Kidney (tissue), 14 donors: ENCODE measurements around the gene COMMD10. TPM values are rescaled to one million over a fixed set of nuclear protein-coding genes. Genes with fewer than 3 reads are reported as not detected.
A peak's percentile ranks its signal among the peaks of the same experiment; 100 is the strongest.

ENCODE experiments used
- DNase-seq, 5 donors: peaks; one replicate each; pipeline ENCODE4 v3.0.0-alpha.2; 2013 to 2020
- FAIRE-seq: peaks from 2 replicates; lab custom pipeline; 2012; peaks lifted over from hg19 to GRCh38; lab: Jason Lieb, UNC
- H3K27ac ChIP-seq, 2 donors: one replicate each; pipeline ENCODE4 v1.7.0; 2013; ENCODE audit warnings: low read depth in 2 of 2, low read length in 2 of 2, inconsistent platforms in 1 of 2
- H3K27me3 ChIP-seq: one replicate; pipeline ENCODE4 v1.7.1; 2013; ENCODE audit warnings: low read length, inconsistent platforms; ENCODE audit not compliant: control insufficient read depth, insufficient read depth
- H3K36me3 ChIP-seq, 3 donors: one replicate each; pipeline versions ENCODE4 v1.7.0 to v1.7.1; 2013; ENCODE audit warnings: low read length in 3 of 3, control low read depth in 1 of 3, inconsistent platforms in 1 of 3; ENCODE audit not compliant: insufficient read depth in 3 of 3, control insufficient read depth in 2 of 3
- H3K4me1 ChIP-seq, 3 donors: one replicate each; pipeline versions ENCODE4 v1.7.0 to v1.7.1; 2013; ENCODE audit warnings: low read length in 3 of 3, inconsistent platforms in 1 of 3, low read depth in 1 of 3; ENCODE audit not compliant: control insufficient read depth in 2 of 3, insufficient read depth in 2 of 3
- H3K4me3 ChIP-seq, 3 donors: one replicate each; pipeline versions ENCODE4 v1.7.0 to v1.8.1; 2013; ENCODE audit warnings: low read length in 3 of 3, control low read depth in 1 of 3, inconsistent platforms in 1 of 3
- H3K9ac ChIP-seq, 3 donors: one replicate each; pipeline versions ENCODE4 v1.7.0 to v1.7.1; 2013; ENCODE audit warnings: low read length in 3 of 3, control low read depth in 1 of 3, inconsistent platforms in 1 of 3
- H3K9me3 ChIP-seq, 3 donors: one replicate each; pipeline versions ENCODE4 v1.7.0 to v1.7.1; 2013; ENCODE audit warnings: low read length in 3 of 3, control low read depth in 1 of 3, inconsistent platforms in 1 of 3; ENCODE audit not compliant: control insufficient read depth in 2 of 3, insufficient read depth in 1 of 3
- CTCF ChIP-seq: IDR thresholded peaks from 3 replicates; pipeline ENCODE4 v1.5.1; 2012; ENCODE audit warnings: mild to moderate bottlenecking, moderate library complexity, borderline replicate concordance; ENCODE audit not compliant: insufficient read depth; ENCODE audit errors: extremely low read depth
- intact Hi-C: fragments of 100-400 bp; cut with DNase I; formaldehyde crosslinking; loops from one replicate; pipeline ENCODE4 v1.11.1; 2022
- polyA plus RNA-seq: library from polyadenylated mRNA; stranded (reverse); fragments of 350-450 nt; fragmentation: Illumina TruSeq; extraction: RNeasy Lipid Tissue Mini Kit (QIAGEN cat#74804); gene quantifications from one replicate; pipeline ENCODE4 v1.2.3, GENCODE V29; 2014; ENCODE audit warnings: low read depth, low replicate concordance; ENCODE audit not compliant: insufficient read depth
- total RNA-seq: library from RNA; stranded (reverse); fragmentation: NEBNext Ultra II Directional; extraction: Animal tissue kit (Norgen Biotek cat#: 25700); gene quantifications from one replicate; pipeline ENCODE4 v1.2.1, GENCODE V29; 2021
- donor health status: control.
- donor health status: control.
- donor health status: control.
- donor health status: control.
- donor health status: control.
- donor health status: DM: yes; HTN: yes; CAD: no.
- donor health status: Normal renal cell carcinoma (clear cell type).

The COMMD10 gene
- total and polyA plus RNA-seq, 2 donors from 2014 or later: 37.6 to 41.1 TPM

- Histone ChIP-seq H3K4me1 (peaks cover 0 to 8% (median 5%) of the 10 kb centered on the region in 3 donors), H3K9me3 (peaks cover 0 to 15% (median 1%) of the 10 kb centered on the region in 3 donors), H3K36me3 (no peaks in the 10 kb centered on the region), H3K27me3 (no peaks in the 10 kb centered on the region), H3K4me3 (no peak overlapping the region), H3K27ac (no peak overlapping the region), H3K9ac (no peak overlapping the region)
- intact Hi-C loops: no loop called here
- DNase-seq: no peak
- FAIRE-seq: no peak
- no peak for TF ChIP-seq CTCF
These were observed 190.5 kb downstream of the COMMD10 start for GRCh38 chr5:116275282-116275681.

- FAIRE-seq (no peak), DNase-seq (no peak)
- peaks cover 0 to 15% (median 1%) of the 10 kb centered on the region in 3 donors for H3K9me3 ChIP-seq
- TF ChIP-seq CTCF: no peak
- H3K27me3 ChIP-seq: no peaks in the 10 kb centered on the region
- intact Hi-C loops: no loop called here
- H3K36me3 ChIP-seq: no peaks in the 10 kb centered on the region
- no peak overlapping the region for H3K9ac ChIP-seq
- H3K4me3 ChIP-seq: no peak overlapping the region
- H3K27ac ChIP-seq: no peak overlapping the region
- H3K4me1 ChIP-seq: peaks cover 0 to 17% (median 5%) of the 10 kb centered on the region in 3 donors
These were observed 192.1 kb downstream of the COMMD10 start for GRCh38 chr5:116276952-116277351.

- DNase-seq: no peak
- Histone ChIP-seq H3K9me3 (peaks cover 0 to 15% (median 1%) of the 10 kb centered on the region in 3 donors), H3K36me3 (no peaks in the 10 kb centered on the region), H3K27ac (no peak overlapping the region), H3K4me1 (peaks cover 0 to 9% (median 0%) of the 10 kb centered on the region in 3 donors), H3K9ac (no peak overlapping the region), H3K4me3 (peak overlapping the region in 1 of 3 donors; percentile 31), H3K27me3 (no peaks in the 10 kb centered on the region)
- no peak for FAIRE-seq
- intact Hi-C loops: no loop called here
- no peak for TF ChIP-seq CTCF
These were observed 195.5 kb downstream of the COMMD10 start for GRCh38 chr5:116280149-116280803.
